ENCODE measurements around the gene CPSF4L. TPM values are rescaled to one million over a fixed set of nuclear protein-coding genes. Genes with fewer than 3 reads are reported as not detected.

CPSF4L gene
- total and polyA plus RNA-seq, 2 experiments from 2014 or later = not detected

- 96% methylated on average over 7 of the region's 7 CpGs for WGBS (ENCODE audit: low lambda C conversion rate, missing lambda C conversion rate)
- Histone ChIP-seq H3K79me2 (peaks cover 16% of the 10 kb centered on the region), H4K20me1 (ENCODE audit: insufficient read depth, poor library complexity, severe bottlenecking) (no peaks in the 10 kb centered on the region), H2AFZ (no peak overlapping the region), H3K4me1 (ENCODE audit: insufficient read depth) (peaks cover 16% of the 10 kb centered on the region), H3K9me3 (ENCODE audit: low read depth) (no peaks in the 10 kb centered on the region), H3K36me3 (replicated peaks; ENCODE audit: insufficient read depth, low read depth) (peaks cover 3% of the 10 kb centered on the region), H3K27me3 (no peaks in the 10 kb centered on the region), H3K4me2 (no peak overlapping the region), H3K4me3 (no peak overlapping the region), H3K27ac (no peak overlapping the region), H3K9me2 (replicated peaks; ENCODE audit: insufficient read depth) (no peaks in the 10 kb centered on the region)
- DNase-seq (ENCODE audit: low spot score) = no peak
- TF ChIP-seq, protein P1, sequence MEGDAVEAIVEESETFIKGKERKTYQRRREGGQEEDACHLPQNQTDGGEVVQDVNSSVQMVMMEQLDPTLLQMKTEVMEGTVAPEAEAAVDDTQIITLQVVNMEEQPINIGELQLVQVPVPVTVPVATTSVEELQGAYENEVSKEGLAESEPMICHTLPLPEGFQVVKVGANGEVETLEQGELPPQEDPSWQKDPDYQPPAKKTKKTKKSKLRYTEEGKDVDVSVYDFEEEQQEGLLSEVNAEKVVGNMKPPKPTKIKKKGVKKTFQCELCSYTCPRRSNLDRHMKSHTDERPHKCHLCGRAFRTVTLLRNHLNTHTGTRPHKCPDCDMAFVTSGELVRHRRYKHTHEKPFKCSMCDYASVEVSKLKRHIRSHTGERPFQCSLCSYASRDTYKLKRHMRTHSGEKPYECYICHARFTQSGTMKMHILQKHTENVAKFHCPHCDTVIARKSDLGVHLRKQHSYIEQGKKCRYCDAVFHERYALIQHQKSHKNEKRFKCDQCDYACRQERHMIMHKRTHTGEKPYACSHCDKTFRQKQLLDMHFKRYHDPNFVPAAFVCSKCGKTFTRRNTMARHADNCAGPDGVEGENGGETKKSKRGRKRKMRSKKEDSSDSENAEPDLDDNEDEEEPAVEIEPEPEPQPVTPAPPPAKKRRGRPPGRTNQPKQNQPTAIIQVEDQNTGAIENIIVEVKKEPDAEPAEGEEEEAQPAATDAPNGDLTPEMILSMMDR (IDR thresholded peaks at IDR 0.05; ENCODE audit: poor library complexity) = no peak
- TF ChIP-seq EZH2 (IDR thresholded peaks at IDR 0.05; ENCODE audit: borderline replicate concordance) (no peak), EZH2phosphoT487 (IDR thresholded peaks at IDR 0.05; ENCODE audit: low read depth, severe bottlenecking, unreplicated experiment) (no peak)
Observed at GRCh38 chr17:73198930-73199260, 62.8 kb downstream of the CPSF4L start.

Other genes with a start within 250 kb of the CPSF4L start
- 39.1 and 62.6 TPM in 2 replicates for gene SLC39A11, start 169.2 kb downstream of the CPSF4L start, total RNA-seq
- gene SLC39A11, start 169.2 kb downstream of the CPSF4L start, polyA plus RNA-seq = 27.5 and 37.7 TPM in 2 replicates
- 0.10 and 0.48 TPM in 2 replicates for gene SSTR2, start 96.9 kb downstream of the CPSF4L start, total RNA-seq
- gene SSTR2, start 96.9 kb downstream of the CPSF4L start, polyA plus RNA-seq = 0.15 and 0.28 TPM in 2 replicates
- gene COG1, start 68.8 kb downstream of the CPSF4L start, total RNA-seq = 19.6 and 22.0 TPM in 2 replicates
- gene COG1, start 68.8 kb downstream of the CPSF4L start, polyA plus RNA-seq = 24.9 and 26.8 TPM in 2 replicates
- 61.2 and 62.4 TPM in 2 replicates for gene CDC42EP4, start 50.1 kb upstream of the CPSF4L start, total RNA-seq
- 74.5 and 82.7 TPM in 2 replicates for gene CDC42EP4, start 50.1 kb upstream of the CPSF4L start, polyA plus RNA-seq